SHP77 treated with DMSO at 0.1 percent for 48 hours (cell line): ENCODE data around the gene COQ2.

Source experiments
- DNase-seq: peaks from one replicate; lab custom pipeline; 2025; lab: John Stamatoyannopoulos, UW

The COQ2 gene

DNA sequence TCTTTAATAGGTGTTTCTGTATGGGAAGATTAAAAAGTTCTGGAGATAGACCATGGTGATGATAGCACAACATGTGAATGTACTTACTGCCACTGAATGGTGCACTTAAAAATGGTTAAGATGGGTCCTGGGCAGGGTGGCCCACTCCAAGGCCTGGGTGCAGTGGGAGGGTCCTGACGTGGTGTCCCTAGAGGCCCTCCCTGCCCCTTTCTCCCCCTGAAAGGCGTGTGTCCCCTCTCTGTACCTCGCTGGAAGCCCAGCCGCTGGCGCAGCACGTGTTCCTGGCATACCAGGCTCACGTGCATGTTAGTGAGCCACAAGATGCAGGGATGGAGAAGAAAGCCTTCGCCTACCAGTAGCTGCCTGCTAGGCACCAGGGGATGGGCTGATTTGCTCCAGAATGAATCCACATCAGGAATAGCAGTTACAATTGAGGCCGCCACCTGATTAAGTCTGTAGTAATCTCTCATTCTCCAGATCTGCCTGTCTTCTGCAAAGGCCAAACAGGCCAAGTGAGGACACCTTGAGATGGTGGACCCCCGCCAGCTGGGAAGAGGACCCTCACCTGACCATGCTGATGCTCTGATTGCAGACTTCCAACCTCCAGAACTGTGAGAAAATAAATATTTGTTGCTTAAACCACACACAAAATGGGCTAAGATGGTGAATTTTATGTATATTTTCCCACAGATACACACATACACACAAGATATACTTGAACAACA is 67.5 kb downstream of the COQ2 start:
- DNase-seq = no peak

DNA sequence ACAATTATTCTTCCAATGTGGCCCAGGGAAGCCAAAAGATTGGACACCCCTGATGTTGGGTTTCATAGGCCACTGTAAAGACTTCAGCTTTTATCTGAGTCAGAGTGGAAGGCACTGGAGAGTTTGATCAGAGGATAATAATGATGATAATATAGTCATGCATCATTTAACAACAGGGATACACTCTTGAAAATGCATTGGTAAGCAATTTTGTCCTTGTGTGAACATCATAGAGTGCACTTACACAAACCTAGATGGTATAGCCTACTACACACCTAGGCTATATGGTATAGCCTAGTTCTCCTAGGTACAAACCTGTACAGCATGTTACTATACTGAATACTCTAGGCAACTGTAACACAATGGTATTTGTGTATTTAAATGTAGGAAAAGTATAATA is 70.5 kb downstream of the COQ2 start:
- DNase-seq = no peak
